ENCODE measurements around the gene RPL41. TPM values are rescaled to one million over a fixed set of nuclear protein-coding genes. Genes with fewer than 3 reads are reported as not detected.
"Not testable (repeated sequence)": the region's sequence is repeated elsewhere in the genome, so short reads cannot be mapped to it uniquely, and the experiment has no call there.

Gene RPL41
- total RNA-seq, 2 donors from 2014 or later = 4,305 to 4,379 TPM

DNA sequence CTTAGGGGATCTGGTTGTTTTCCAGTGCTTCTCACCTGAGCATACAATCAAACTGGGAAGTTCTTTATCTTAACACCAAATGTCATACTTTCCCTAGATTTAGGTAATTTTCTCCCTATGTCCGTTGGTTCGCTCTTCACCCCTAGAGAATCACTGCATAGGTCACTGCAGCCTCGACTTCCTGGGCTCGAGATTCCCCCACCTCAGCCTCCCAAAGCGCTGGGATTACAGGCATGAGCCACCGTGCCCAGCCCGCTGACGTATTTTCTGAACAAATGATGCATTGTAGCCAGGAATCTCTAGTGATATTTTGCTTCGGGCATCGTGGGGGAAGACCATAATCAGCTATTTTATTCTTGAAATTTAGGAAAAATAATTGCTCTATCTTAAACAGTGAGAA lies 1.1 kb upstream of the RPL41 start:
- H3K27me3 ChIP-seq (ENCODE audit: control insufficient read depth, insufficient read depth, low read length, poor library complexity, severe bottlenecking) = no peaks in the 10 kb centered on the region
- Mint-ChIP-seq H3K27me3 (ENCODE audit: insufficient read depth) (no peaks in the 10 kb centered on the region), H3K4me1 (peaks cover 19% of the 10 kb centered on the region), H3K27ac (peak overlapping the region; percentile 100), H3K4me3 (peak overlapping the region; percentile 96), H3K36me3 (ENCODE audit: low read depth) (peaks cover 53% of the 10 kb centered on the region), H3K9me3 (no peaks in the 10 kb centered on the region)
- peak overlapping the region; percentile 93 for H3K4me3 ChIP-seq (ENCODE audit: low read length)
- peaks cover 50% of the 10 kb centered on the region for H3K36me3 ChIP-seq (ENCODE audit: control insufficient read depth, insufficient read depth, low read length)
- TF ChIP-seq, protein P1, sequence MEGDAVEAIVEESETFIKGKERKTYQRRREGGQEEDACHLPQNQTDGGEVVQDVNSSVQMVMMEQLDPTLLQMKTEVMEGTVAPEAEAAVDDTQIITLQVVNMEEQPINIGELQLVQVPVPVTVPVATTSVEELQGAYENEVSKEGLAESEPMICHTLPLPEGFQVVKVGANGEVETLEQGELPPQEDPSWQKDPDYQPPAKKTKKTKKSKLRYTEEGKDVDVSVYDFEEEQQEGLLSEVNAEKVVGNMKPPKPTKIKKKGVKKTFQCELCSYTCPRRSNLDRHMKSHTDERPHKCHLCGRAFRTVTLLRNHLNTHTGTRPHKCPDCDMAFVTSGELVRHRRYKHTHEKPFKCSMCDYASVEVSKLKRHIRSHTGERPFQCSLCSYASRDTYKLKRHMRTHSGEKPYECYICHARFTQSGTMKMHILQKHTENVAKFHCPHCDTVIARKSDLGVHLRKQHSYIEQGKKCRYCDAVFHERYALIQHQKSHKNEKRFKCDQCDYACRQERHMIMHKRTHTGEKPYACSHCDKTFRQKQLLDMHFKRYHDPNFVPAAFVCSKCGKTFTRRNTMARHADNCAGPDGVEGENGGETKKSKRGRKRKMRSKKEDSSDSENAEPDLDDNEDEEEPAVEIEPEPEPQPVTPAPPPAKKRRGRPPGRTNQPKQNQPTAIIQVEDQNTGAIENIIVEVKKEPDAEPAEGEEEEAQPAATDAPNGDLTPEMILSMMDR (conservative IDR thresholded peaks at IDR 0.05) = no peak
- H3K4me1 ChIP-seq (ENCODE audit: control insufficient read depth, insufficient read depth, low read length) = peaks cover 5% of the 10 kb centered on the region
- H3K27ac ChIP-seq (ENCODE audit: low read depth, low read length) = no peak overlapping the region
- 63 to 89% methylated on average over 10 of the region's 10 CpGs for WGBS, 2 experiments (ENCODE audit: insufficient coverage in 1 of 2, insufficient read length in 1 of 2)
- peak overlapping the region; percentile 97 for H3K9ac ChIP-seq (ENCODE audit: extremely low read depth, low read length, poor library complexity, severe bottlenecking)
- H3K9me3 ChIP-seq (ENCODE audit: control insufficient read depth, low read length) = no peaks in the 10 kb centered on the region
- peak; percentile 75 for DNase-seq

DNA sequence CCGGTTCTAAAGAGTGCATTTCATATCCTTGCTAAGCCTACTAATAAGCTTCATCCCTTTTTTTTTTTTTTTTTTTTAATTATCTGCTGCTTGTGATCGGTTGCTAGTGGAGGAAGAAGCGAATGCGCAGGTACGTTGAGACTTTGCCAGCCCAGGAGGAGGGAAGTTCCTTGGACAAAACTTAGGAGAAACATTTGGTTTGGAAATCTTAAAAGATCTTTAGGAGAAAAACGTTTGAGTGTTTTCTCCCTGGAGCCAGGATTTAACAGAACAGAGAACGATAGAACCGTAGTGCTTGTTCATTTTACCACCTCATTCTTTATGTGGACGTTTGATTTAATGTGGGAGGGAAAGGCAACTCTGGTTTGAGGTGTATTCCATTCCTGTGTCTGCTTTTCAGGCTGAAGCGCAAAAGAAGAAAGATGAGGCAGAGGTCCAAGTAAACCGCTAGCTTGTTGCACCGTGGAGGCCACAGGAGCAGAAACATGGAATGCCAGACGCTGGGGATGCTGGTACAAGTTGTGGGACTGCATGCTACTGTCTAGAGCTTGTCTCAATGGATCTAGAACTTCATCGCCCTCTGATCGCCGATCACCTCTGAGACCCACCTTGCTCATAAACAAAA lies 761 bp downstream of the RPL41 start:
- Mint-ChIP-seq H3K36me3 (ENCODE audit: low read depth) (peaks cover 49% of the 10 kb centered on the region), H3K4me1 (peaks cover 19% of the 10 kb centered on the region), H3K27ac (peak overlapping the region; percentile 100), H3K4me3 (peak overlapping the region; percentile 96)
- not testable (repeated sequence) for H3K9me3 ChIP-seq (ENCODE audit: control insufficient read depth, low read length); H3K27me3 ChIP-seq (ENCODE audit: control insufficient read depth, insufficient read depth, low read length, poor library complexity, severe bottlenecking); DNase-seq; H3K9me3 Mint-ChIP-seq; H3K4me1 ChIP-seq (ENCODE audit: control insufficient read depth, insufficient read depth, low read length); H3K27me3 Mint-ChIP-seq (ENCODE audit: insufficient read depth)
- Histone ChIP-seq H3K4me3 (ENCODE audit: low read length) (peak overlapping the region; percentile 93), H3K9ac (ENCODE audit: extremely low read depth, low read length, poor library complexity, severe bottlenecking) (peak overlapping the region; percentile 97), H3K36me3 (ENCODE audit: control insufficient read depth, insufficient read depth, low read length) (peaks cover 41% of the 10 kb centered on the region), H3K27ac (ENCODE audit: low read depth, low read length) (peak overlapping the region; percentile 93)
- WGBS, 2 experiments (ENCODE audit: insufficient coverage in 1 of 2, insufficient read length in 1 of 2) = 0 to 1% methylated on average over 4 to 10 of the region's 16 CpGs

GRCh38 chr12:56117778-56118687 lies 1.6 kb downstream of the RPL41 start, which contains the start of gene ZC3H10:
Gene ZC3H10 (plus strand): TSS chr12:56118266. CDS start chr12:56120563, 2,297 bp downstream.
- Mint-ChIP-seq H3K27ac (peak within 1 kb of the TSS; percentile 100), H3K36me3 (ENCODE audit: low read depth) (peaks cover 41% of the 10 kb centered on the region), H3K9me3 (no peaks in the 10 kb centered on the region), H3K4me1 (peaks cover 19% of the 10 kb centered on the region), H3K4me3 (peak within 1 kb of the TSS; percentile 96), H3K27me3 (ENCODE audit: insufficient read depth) (no peaks in the 10 kb centered on the region)
- Histone ChIP-seq H3K27me3 (ENCODE audit: control insufficient read depth, insufficient read depth, low read length, poor library complexity, severe bottlenecking) (no peaks in the 10 kb centered on the region), H3K36me3 (ENCODE audit: control insufficient read depth, insufficient read depth, low read length) (peaks cover 33% of the 10 kb centered on the region), H3K9ac (ENCODE audit: extremely low read depth, low read length, poor library complexity, severe bottlenecking) (peak within 1 kb of the TSS; percentile 97), H3K27ac (ENCODE audit: low read depth, low read length) (peak within 1 kb of the TSS; percentile 93), H3K9me3 (ENCODE audit: control insufficient read depth, low read length) (no peaks in the 10 kb centered on the region), H3K4me1 (ENCODE audit: control insufficient read depth, insufficient read depth, low read length) (peaks cover 5% of the 10 kb centered on the region), H3K4me3 (ENCODE audit: low read length) (peak within 1 kb of the TSS; percentile 93)
- peak; percentile 100 for DNase-seq
- TF ChIP-seq, protein P1 (conservative IDR thresholded peaks at IDR 0.05) = peak; percentile 69
- 1% methylated on average over 36 to 61 of the region's 61 CpGs for WGBS, 2 experiments (ENCODE audit: insufficient coverage in 1 of 2, insufficient read length in 1 of 2)
